A673 (cell line): ENCODE results near the gene WBP1L. TPM values are rescaled to one million over a fixed set of nuclear protein-coding genes. Genes with fewer than 3 reads are reported as not detected.

Source experiments
- BruUV-seq: library from RNA; stranded (reverse); fragments of 400-500 nt; replicated peaks from 2 replicates; lab custom pipeline; 2021; lab: Mats Ljungman, UMichigan
- CTCF ChIA-PET: fragments of 300-600 bp; sonication (Branson Sonifier 250); formaldehyde crosslinking; loops from one replicate; lab custom pipeline; 2022; ENCODE audit warnings: antibody characterized with exemption; lab: Charles Lee
- POLR2A ChIA-PET: fragments of 300-600 bp; sonication (Branson Sonifier 250); formaldehyde crosslinking; loops from one replicate; lab custom pipeline; 2022; ENCODE audit warnings: antibody characterized with exemption; ENCODE audit not compliant: low non-redundant PET; lab: Charles Lee
- DNase-seq: peaks from one replicate; pipeline ENCODE4 v3.0.0-alpha.2; 2015; ENCODE audit warnings: low spot score
- H3K27ac ChIP-seq: fragments of 200-600 bp; sonication (generic); 2 replicates; pipeline ENCODE4 v1.5.1; 2016; ENCODE audit warnings: mixed run types, low read depth, mild to moderate bottlenecking, mixed read lengths, antibody characterized with exemption, low read length; ENCODE audit not compliant: poor library complexity, severe bottlenecking
- H3K27me3 ChIP-seq: fragments of 200-600 bp; sonication (generic); replicated peaks from 2 replicates; pipeline ENCODE4 v1.6.1; 2017; ENCODE audit warnings: mixed run types, low read depth, mild to moderate bottlenecking, mixed read lengths, antibody characterized with exemption, low read length; ENCODE audit not compliant: insufficient read depth, poor library complexity
- H3K36me3 ChIP-seq: fragments of 200-600 bp; sonication (generic); 2 replicates; pipeline ENCODE4 v1.6.1; 2016; ENCODE audit warnings: mixed run types, mild to moderate bottlenecking, mixed read lengths, antibody characterized with exemption, low read length; ENCODE audit not compliant: insufficient read depth, poor library complexity, severe bottlenecking
- H3K4me1 ChIP-seq: fragments of 200-600 bp; sonication (generic); 2 replicates; pipeline ENCODE4 v1.6.1; 2017; ENCODE audit warnings: mixed run types, mild to moderate bottlenecking, mixed read lengths, antibody characterized with exemption, low read length; ENCODE audit not compliant: insufficient read depth, poor library complexity, severe bottlenecking
- H3K4me3 ChIP-seq: fragments of 200-600 bp; sonication (generic); 2 replicates; pipeline ENCODE4 v1.5.1; 2016; ENCODE audit warnings: low read depth, mixed run types, mild to moderate bottlenecking, mixed read lengths, low read length; ENCODE audit not compliant: poor library complexity, severe bottlenecking
- H3K9me3 ChIP-seq: fragments of 200-600 bp; sonication (generic); 2 replicates; pipeline ENCODE4 v1.6.1; 2016; ENCODE audit warnings: mixed run types, low read depth, mild to moderate bottlenecking, mixed read lengths, antibody characterized with exemption, low read length; ENCODE audit not compliant: poor library complexity, severe bottlenecking
- EZH2 ChIP-seq: fragments of 200-600 bp; sonication (generic); IDR thresholded peaks from 2 replicates; pipeline ENCODE4 v1.6.1; 2017; ENCODE audit warnings: borderline replicate concordance, low read depth, mild to moderate bottlenecking, mixed read lengths, antibody characterized with exemption, low read length; ENCODE audit not compliant: poor library complexity, severe bottlenecking
- intact Hi-C: fragments of 100-400 bp; cut with micrococcal nuclease; formaldehyde crosslinking; loops from one replicate; pipeline ENCODE4 v1.10.0; 2022; ENCODE audit not compliant: unreplicated experiment
- total RNA-seq: library from RNA; stranded (reverse); gene quantifications from 2 replicates; pipeline ENCODE4 v1.2.3, GENCODE V29; 2021
- TF ChIP-seq, protein P1 (sequence below): fragments of 300-800, 200-600 bp; sonication (generic); conservative IDR thresholded peaks from 2 replicates; pipeline ENCODE4 v1.5.1; 2017; ENCODE audit warnings: low read depth, mild to moderate bottlenecking, antibody characterized with exemption, low read length, moderate library complexity, mixed read lengths

WBP1L gene
- total RNA-seq, 1 experiment from 2014 or later: 20.3 TPM

DNA sequence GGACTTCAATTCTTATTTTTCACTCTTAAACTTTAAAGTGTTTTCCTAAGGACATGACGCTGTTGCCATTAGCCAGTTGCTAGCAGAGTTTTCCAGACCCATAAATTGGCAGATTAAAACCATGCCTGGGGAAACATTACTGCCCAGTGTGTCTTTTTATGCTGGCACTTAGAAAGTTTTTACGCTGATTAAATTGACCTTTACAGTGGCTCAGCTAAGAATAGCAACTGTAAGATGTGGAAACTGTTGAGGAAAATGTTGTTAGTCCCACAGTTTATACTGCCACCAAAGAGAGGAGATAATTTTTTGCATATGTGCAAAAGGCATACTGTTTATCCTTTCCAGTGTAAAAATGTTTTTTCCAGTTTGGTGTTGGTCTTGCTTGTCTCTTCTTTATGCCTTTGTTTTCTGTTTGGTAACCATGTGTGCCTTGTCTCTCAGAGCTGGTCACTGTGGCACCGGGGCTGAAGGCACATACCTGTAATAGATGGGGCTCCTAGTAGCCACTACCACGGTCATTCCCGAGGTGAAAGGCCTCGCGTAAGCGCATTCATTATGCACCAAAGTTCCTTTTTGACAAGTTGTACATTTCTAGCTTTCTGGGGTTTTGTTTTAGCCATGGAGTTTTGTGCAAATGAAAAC lies 48.1 kb downstream of the WBP1L start:
- no TSS peak for BruUV-seq
- TF ChIP-seq EZH2: no peak
- TF ChIP-seq, protein P1, sequence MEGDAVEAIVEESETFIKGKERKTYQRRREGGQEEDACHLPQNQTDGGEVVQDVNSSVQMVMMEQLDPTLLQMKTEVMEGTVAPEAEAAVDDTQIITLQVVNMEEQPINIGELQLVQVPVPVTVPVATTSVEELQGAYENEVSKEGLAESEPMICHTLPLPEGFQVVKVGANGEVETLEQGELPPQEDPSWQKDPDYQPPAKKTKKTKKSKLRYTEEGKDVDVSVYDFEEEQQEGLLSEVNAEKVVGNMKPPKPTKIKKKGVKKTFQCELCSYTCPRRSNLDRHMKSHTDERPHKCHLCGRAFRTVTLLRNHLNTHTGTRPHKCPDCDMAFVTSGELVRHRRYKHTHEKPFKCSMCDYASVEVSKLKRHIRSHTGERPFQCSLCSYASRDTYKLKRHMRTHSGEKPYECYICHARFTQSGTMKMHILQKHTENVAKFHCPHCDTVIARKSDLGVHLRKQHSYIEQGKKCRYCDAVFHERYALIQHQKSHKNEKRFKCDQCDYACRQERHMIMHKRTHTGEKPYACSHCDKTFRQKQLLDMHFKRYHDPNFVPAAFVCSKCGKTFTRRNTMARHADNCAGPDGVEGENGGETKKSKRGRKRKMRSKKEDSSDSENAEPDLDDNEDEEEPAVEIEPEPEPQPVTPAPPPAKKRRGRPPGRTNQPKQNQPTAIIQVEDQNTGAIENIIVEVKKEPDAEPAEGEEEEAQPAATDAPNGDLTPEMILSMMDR: no peak
- Histone ChIP-seq H3K36me3 (no peaks in the 10 kb centered on the region), H3K27ac (no peak overlapping the region), H3K4me1 (peaks cover 7% of the 10 kb centered on the region), H3K9me3 (peaks cover 3% of the 10 kb centered on the region), H3K4me3 (no peak overlapping the region), H3K27me3 (no peaks in the 10 kb centered on the region)
- ChIA-PET CTCF (no interaction called here), POLR2A (no interaction called here)
- no peak for DNase-seq
- intact Hi-C loops: no loop called here

DNA sequence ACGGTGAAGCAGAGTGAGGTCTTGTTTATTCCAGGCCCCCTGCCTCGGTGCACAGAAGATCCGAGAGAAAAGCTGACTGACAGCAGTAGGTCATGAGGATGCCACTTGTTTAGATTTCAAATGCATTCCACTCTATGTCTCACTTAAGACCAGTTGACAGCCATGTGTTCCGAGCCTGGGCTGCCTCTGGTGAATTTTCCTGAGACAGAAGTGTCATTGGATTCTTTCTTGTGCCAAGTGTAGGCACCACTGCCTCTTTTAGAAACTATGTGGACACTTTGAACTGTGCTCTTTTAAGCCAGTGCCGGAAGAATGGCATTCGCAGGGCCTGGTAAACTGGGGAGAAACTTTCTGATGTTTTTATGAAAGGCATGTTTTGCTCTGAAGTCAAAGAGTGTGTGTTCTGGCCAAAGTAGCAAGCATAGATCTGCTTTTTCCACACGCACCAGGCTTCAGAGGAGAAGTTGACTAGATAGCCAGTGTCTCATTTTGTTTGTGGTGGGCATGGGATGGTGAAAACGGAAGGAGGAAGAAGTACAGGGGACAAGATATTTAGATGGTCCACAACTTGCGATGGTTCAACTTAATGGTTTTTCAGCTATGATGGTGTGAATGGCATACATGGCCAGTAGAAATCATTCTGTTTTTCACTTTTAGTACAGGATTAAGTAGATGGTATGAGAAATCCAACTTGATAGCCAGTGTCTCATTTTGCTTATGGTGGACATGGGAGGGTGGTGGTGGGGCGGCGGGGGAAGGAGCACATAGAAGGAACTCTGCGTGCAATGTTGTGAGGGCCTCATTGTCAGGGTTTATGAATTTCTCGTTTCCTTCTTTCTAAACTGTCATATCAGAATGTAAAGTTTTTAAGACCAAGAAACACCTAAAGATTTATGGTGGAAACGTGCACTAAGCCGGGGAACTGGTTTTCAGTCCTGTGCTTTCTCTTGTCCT lies 52.0 kb downstream of the WBP1L start:
- CTCF ChIA-PET: no interaction called here
- peaks cover 14% of the 10 kb centered on the region for H3K4me1 ChIP-seq
- POLR2A ChIA-PET: no interaction called here
- no peak for TF ChIP-seq EZH2
- TF ChIP-seq, protein P1: no peak
- intact Hi-C loops: no loop called here
- no peaks in the 10 kb centered on the region for H3K9me3 ChIP-seq
- DNase-seq: no peak
- H3K27me3 ChIP-seq: no peaks in the 10 kb centered on the region
- BruUV-seq: no TSS peak
- no peak overlapping the region for H3K4me3 ChIP-seq
- H3K36me3 ChIP-seq: peaks cover under 1% of the 10 kb centered on the region
- H3K27ac ChIP-seq: no peak overlapping the region

DNA sequence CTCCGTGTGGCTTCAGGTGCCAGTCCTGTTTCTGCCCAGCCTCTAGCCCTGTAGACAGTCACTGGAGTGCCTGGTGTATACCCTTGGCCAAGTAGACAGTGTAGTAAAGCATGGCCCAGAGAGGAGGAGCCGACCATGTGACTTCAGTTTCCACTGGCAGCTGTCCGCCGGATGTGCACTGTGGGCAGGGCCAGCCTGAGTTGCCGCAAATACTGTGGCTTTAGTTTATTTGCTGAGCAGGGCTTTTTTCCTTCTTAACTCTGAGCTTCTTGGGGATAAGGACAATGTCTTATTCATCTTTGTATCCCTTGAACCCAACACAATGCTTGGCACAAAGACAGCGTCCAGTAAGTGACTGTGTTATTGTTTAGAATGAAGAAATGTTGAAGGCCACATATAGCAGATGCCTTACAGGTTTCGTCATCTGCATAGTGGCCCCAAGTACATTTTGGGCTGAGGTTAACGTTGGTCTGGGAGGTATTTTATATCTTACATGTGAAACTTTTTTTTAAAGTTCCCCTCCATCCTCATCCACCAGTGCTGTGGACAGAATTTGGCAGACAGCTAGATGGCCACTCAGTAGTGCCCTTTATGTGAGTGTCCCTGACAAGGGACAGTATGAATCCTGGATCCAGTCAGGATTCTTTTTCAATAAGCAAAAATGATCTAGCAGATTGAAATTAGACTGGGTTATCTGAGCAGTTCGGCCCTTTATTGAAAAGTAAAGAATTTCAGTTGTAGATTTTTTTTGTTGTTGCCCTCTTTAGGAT lies 52.8 kb downstream of the WBP1L start:
- intact Hi-C loops: no loop called here
- ChIA-PET POLR2A (no interaction called here), CTCF (no interaction called here)
- DNase-seq: no peak
- no peaks in the 10 kb centered on the region for H3K9me3 ChIP-seq
- BruUV-seq: no TSS peak
- peaks cover 23% of the 10 kb centered on the region for H3K4me1 ChIP-seq
- no peak overlapping the region for H3K4me3 ChIP-seq
- H3K27ac ChIP-seq: no peak overlapping the region
- peaks cover 4% of the 10 kb centered on the region for H3K36me3 ChIP-seq
- no peaks in the 10 kb centered on the region for H3K27me3 ChIP-seq
- TF ChIP-seq, protein P1: no peak
- TF ChIP-seq EZH2: no peak
